DMS153 (cell line): ENCODE results near the gene JPH4.
"Not testable (repeated sequence)": the region's sequence is repeated elsewhere in the genome, so short reads cannot be mapped to it uniquely, and the experiment has no call there.

Source experiments
- DNase-seq: peaks from one replicate; lab custom pipeline; 2025; lab: John Stamatoyannopoulos, UW

Gene JPH4

DNA sequence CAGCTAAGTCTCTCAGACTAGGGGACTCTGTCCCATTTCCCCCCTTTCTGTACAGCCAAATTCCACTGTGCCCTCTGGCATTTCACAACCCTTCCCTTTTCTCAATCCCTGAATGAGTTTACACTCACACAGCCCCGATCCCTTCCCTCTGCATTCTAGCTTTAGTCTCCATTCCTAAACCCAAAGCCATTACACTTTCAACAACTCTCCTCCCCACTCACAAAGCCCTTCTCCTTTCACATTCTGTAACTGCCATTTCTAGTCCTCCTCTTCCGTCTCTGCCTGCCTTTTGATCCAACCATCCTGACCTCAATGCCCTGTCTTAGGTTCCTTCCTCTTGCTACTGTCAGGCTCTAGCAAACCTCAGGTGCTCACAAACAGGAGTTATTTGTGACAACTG is 30.7 kb downstream of the JPH4 start:
- DNase-seq: no peak

- no peak for DNase-seq
Observed at GRCh38 chr14:23546450-23547035, 32.0 kb downstream of the JPH4 start.

GRCh38 chr14:23545740-23546365 is 32.7 kb downstream of the JPH4 start:
- no peak for DNase-seq

GRCh38 chr14:23544511-23545447 is 33.8 kb downstream of the JPH4 start:
- peak; percentile 92 for DNase-seq

DNA sequence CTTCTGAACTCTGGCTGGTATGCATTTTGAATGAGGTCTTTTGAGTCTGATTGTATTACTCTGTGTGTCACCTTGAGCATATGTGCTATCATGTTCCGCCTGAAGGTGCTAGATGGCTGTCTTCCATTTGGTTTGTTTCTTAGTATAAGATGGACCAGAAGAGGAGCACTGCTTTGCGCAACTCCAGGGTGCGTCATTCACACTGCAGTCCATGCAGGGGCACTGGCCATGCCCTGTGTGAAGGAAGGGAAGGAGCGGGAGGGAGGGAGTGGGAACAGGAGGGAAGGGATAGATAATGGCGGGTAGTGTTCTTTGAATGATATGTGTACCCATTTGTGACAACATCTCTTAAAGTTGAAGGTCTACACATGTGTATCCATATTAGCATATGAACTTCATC is 35.2 kb downstream of the JPH4 start:
- no peak for DNase-seq

GRCh38 chr14:23542261-23542660 is 36.3 kb downstream of the JPH4 start:
- no peak for DNase-seq

GRCh38 chr14:23540141-23540469 is 38.5 kb downstream of the JPH4 start:
- DNase-seq: no peak

DNA sequence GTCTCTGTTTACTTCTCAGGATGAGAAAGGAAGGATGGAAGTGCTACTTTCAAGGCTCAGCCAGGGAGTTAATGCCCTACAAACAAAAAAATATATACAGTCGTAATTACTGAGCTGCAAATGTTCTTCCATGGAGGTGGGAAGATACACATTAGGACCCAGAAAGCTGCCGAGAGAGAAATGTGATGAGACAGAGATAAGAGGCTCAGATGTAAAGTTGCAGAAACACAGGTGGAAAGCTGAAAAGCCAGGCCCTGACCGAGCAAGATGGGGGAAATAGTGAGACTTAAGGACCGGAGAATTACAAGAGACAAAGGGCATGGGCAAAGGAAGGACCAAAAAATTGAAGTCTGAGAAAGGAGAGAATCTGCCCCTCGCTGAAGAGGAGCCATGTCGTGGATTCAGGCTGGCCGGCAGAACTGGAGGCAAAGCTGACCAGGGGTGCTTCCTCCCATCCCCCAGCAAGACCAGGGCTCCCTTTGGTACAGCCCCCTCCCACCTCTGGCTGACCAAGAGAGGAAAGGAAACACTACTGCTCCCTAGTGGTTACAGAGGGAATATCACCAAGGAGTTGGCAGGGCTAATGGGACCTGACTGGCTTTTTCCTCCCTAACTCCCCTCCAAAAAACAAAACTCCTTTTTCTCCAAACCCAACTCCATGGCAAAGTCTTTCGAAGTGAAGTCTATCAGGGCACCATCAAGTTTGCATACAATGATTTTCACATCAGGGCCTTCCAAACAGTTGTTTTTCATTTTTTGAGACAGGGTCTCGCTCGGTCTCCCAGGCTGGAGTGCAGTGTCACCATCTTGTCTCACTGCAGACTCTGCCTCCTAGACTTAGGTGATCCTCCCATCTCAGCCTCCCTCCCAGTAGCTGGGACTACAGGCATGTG is 39.1 kb downstream of the JPH4 start:
- peak; percentile 20 for DNase-seq

GRCh38 chr14:23538785-23539184 is 39.8 kb downstream of the JPH4 start:
- DNase-seq: peak; percentile 24

DNA sequence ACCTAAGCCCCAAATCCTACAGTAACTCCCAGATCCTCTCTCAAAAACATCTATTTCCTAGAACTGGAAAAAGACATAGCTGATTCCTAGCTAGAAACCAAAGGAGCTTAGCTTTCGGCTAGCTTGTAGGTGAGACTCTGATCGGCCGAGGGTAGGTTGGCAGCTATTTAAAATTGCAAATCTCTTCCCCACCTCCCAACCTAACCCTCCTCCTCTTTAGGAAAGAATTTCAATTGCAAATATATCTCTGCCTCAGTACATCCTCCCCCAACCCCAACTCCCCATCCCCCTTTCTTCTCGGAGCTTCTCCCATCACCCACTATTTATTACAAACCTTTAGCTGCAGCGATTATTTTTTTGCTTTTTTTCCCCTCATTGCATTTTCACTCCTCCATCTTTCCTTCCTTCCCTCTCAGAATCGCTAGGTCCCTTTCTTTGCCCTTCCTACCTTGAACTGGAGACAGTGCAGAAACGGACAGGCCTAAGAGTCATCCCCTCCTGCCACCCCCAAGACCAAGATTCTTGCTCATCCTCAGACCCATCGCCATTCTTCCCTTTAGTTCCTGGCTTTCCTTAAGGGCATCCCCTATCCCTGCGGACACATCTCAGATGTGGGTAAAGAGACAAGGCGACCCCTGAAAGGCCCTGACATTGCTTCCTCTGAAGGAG is 40.4 kb downstream of the JPH4 start:
- DNase-seq: no peak

DNA sequence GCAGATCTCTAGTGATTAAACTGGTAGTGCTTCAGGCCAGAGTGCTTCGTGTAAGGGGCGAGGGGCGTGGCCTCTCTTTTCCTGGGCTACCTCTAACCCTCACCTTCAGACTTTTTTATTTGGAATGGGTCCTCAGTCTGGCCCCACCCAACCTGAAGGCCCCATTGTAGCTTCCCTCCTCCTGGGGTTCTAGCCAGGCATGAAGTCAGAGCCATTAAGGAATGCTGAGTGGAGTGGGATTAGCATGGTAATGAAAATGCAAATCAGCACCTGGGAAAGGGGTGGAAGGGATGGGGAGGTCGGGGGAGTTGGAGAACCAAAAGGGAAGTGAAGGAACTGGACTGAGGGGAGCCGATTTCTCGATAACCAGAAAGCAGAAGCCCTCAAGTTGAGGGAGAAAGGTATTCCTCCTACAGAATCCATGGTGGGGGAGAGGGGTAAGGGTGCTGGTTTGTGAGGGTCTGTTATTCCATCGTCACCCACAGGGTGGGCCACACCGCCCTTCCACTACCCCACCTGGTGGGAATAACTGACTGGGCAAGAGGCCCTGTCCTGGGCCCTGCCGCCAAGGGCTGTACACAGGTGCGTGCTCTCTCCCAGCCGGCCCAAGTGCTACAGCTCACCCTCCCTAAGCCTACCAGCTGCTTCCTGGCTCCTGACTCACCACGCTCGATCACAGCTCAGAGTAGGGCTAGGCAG is 41.1 kb downstream of the JPH4 start:
- DNase-seq: no peak

- DNase-seq: not testable (repeated sequence)
Observed at GRCh38 chr14:23536906-23537305, 41.7 kb downstream of the JPH4 start.

GRCh38 chr14:23536494-23536893 is 42.1 kb downstream of the JPH4 start:
- no peak for DNase-seq

DNA sequence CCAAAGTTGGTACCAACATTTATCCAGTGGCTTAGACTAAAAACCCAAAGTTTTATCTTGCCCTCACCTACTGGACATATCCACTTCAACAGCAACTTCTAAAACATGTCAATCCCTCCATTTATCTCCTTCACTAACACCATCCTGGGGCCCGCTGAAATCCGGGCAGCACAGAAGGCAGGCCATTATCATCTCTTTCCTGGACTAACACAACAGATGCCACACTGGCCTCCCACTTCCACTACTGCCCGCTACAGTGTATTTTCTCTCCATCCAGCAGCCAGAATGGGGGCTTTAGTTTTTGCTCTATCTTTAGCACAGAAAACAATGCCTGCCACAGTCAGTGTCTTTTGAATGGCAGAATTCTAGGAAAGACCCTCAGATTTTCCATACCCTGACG is 42.6 kb downstream of the JPH4 start:
- no peak for DNase-seq

DNA sequence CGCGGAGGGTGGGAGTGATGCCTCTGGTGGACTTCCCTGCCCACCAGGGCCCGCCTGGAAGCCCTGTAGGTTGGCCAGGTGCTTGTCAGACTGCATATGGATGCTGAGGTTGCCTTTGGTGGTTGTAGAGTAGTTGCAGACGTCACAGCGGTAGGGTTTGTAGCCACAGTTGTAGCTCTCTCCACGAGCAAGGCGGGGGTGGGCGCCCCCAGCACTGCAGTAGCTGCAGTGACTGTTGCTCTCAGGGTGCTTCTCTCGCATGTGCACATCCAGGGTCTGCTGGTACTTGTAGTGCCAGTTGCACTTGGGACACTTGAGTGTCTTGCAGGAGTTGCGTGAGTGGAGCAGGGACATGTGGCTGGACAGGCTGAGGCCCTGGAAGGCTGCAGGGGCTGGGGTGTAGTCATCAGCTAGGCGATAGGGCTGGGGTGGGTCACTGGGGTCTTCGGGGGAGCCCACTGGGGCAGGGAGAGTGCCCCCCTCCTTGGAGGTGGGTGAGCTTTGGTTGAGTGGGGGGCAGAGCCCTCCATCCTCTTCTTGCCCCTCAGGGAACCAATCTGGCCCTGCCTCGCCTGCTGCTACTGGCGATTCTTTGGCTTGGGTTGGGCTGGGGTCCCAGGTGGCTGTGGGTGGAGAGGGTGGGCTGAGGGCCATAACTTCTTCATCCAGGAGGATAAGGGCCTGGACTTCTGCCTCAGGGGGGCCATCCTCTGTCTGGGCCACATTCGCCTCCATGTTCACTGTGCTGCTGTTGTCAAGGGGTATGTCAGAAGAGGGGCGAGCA is 44.7 kb downstream of the JPH4 start:
- DNase-seq: no peak

DNA sequence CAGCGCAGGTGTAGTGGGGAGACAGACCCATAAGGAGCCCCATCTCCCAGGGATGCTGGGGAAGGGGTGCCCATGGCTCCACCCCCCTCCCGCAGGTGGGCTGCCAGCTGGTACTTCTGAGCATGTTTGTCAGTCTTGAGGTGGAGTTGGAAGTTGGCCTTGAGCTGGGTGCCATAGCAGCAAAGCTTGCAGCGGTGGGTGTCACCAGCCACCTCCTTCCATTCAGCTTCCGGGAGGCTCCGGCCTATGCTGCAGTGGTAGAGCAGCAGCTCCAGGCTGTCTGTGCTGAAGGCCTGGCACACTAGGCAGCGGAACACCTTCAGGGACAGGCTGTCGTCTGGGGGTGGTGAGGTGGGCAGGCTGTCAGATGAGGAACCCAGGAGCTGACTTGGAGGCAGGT is 45.9 kb downstream of the JPH4 start:
- no peak for DNase-seq

DNA sequence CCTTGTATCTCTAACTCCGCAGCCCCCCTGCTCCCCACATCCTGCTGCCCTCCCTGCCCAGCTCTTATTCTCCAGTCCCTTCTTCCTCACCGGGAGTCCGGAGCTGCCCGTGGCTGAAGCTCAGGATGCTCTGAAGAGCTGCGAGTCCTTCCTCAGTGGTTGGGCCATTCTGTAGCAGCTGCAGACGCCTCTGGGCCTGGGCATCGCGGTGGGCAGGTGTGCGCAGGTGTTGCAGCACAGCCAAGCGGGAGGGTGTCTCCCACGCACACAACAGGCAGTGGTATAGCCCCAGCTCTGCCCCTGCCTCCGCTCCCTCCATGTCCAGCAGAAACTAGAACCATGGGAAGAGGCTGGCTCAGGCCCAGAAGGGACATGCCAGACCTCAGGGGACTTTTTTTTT is 47.2 kb downstream of the JPH4 start:
- no peak for DNase-seq

- no peak for DNase-seq
Observed at GRCh38 chr14:23530375-23531055, 48.1 kb downstream of the JPH4 start.

DNA sequence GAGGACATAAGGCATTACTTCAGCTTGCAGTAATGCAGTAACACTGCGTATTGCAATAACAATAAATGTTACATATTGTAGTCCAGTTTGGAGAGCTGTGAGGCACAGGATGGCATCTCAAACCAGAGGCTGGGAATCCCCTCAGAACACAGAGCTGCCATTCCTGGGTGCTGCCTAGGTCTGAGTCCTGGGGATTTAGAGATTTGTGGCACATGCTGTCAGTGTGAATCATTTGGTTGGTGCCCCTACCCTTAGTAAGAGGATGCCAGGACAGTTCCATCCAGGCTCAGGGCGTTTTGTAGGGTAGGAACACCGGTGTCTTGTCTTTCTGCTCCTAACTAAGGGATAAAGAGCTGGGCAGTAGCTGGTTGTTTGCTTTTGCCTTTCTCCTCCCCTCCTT is 49.6 kb downstream of the JPH4 start:
- DNase-seq: no peak

DNA sequence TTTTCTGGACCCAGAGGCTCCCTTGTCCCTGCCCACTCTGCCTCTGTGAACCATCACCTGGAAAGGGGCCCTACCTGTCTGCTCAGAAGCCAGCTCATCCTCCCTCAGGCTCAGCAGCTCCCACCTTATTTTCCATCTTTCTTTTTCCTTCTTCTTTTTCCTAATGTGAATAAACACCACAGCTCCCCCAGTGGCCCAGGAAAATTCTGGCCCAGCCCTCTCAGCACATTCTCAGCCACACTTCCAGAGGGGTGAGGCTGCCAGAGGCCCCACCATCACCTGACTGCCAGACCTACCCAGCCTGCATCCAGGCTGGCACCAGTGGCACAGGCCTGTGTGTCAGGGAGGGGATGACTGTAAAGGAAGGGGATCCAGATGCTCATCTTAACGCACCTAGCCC is 50.0 kb downstream of the JPH4 start:
- DNase-seq: no peak
